Mucosa of descending colon (tissue), 3 donors: ENCODE data around the gene HCFC1R1. TPM values are rescaled to one million over a fixed set of nuclear protein-coding genes. Genes with fewer than 3 reads are reported as not detected.

Source experiments
- ATAC-seq: fragments of 200-7000 bp; cut with Tn5 transposase; one replicate; pipeline ENCODE4 v1.9.1; 2020; ENCODE audit warnings: mild to moderate bottlenecking, moderate library complexity
- DNase-seq, 3 donors: peaks; one replicate each; pipeline ENCODE4 v3.0.0-alpha.2; 2020
- H3K36me3 ChIP-seq: fragments of 200-600 bp; one replicate; pipeline ENCODE4 v1.8.0; 2021; ENCODE audit warnings: low read depth, mild to moderate bottlenecking
- H3K4me1 ChIP-seq: fragments of 200-600 bp; one replicate; pipeline ENCODE4 v1.8.0; 2021; ENCODE audit warnings: low read depth, mild to moderate bottlenecking
- H3K4me3 ChIP-seq: fragments of 200-600 bp; one replicate; pipeline ENCODE4 v1.8.0; 2021; ENCODE audit warnings: mild to moderate bottlenecking
- H3K9me3 ChIP-seq: fragments of 200-600 bp; one replicate; pipeline ENCODE4 v1.8.0; 2021; ENCODE audit warnings: mild to moderate bottlenecking
- CTCF ChIP-seq: fragments of 200-600 bp; IDR thresholded peaks from one replicate; pipeline ENCODE4 v1.8.0; 2022; ENCODE audit warnings: antibody characterized with exemption, mild to moderate bottlenecking
- intact Hi-C, 2 donors: fragments of 100-400 bp; cut with DNase I in 1 of 2; cut with micrococcal nuclease in 1 of 2; formaldehyde crosslinking; loops; one replicate each; pipeline versions ENCODE4 v1.11.0 to v1.11.1; 2022; cut with DNase I, micrococcal nuclease
- total RNA-seq, 3 donors: library from RNA; stranded (reverse); fragmentation: NEBNext Ultra II Directional in 2 of 3; extraction: Animal tissue kit (Norgen Biotek cat#: 25700) in 2 of 3; gene quantifications; one replicate each; pipeline versions ENCODE4 v1.2.1 to v1.2.4, GENCODE V29; 2021 to 2023
- donor health status: DM: no; HTN: no; CAD: no; lungs with moderate emphysema.
- donor health status: DM: no; HTN: no; CAD: no.
- donor health status: DM: no; HTN: yes; CAD: no.

Gene HCFC1R1
- total RNA-seq, 3 donors from 2014 or later = 19.7 to 33.3 (median 26.5) TPM

DNA sequence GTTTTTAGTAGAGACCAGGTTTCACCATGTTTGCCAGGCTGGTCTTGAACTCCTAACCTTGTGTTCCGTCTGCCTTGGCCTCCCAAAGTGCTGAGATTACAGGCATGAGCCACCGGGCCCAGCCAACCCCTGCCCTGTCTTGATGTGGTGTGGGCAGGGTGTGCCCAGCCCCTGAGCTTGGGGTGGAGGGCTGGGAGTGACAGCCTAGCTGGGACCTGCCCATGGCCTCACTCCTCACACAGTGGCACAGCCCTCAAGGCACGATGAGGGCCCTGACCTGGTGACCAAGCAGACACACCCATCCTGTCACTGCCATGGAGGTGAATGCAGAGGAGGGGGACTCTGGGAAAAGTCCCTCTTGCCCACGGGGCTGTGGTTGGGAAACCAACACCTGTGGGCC lies 44.7 kb upstream of the HCFC1R1 start:
- ATAC-seq = no peak
- H3K4me3 ChIP-seq = no peak overlapping the region

GRCh38 chr16:3066440-3066748 lies 42.7 kb upstream of the HCFC1R1 start:
- no peak for TF ChIP-seq CTCF
- peak in 1 of 3 donors; percentile 48 for DNase-seq
- intact Hi-C loops = no loop called here
- Histone ChIP-seq H3K9me3 (no peaks in the 10 kb centered on the region), H3K4me1 (peaks cover 36% of the 10 kb centered on the region), H3K36me3 (no peaks in the 10 kb centered on the region), H3K4me3 (peak overlapping the region; percentile 4)
- ATAC-seq = no peak

More for the DNA sequence above, 44.7 kb upstream of the HCFC1R1 start:
- intact Hi-C loops = no loop called here
- Histone ChIP-seq H3K36me3 (no peaks in the 10 kb centered on the region), H3K9me3 (no peaks in the 10 kb centered on the region), H3K4me1 (peaks cover 29% of the 10 kb centered on the region)
- TF ChIP-seq CTCF = no peak
- DNase-seq = peak in 2 of 3 donors; percentile 42 to 46

GRCh38 chr16:3065742-3066439 lies 42.1 kb upstream of the HCFC1R1 start:
- DNase-seq (peak; percentile 41 to 68 (median 63)), ATAC-seq (peak; percentile 32)
- Histone ChIP-seq H3K9me3 (no peaks in the 10 kb centered on the region), H3K4me1 (peaks cover 36% of the 10 kb centered on the region), H3K36me3 (no peaks in the 10 kb centered on the region), H3K4me3 (peak overlapping the region; percentile 4)
- intact Hi-C loops = no loop called here
- TF ChIP-seq CTCF = no peak

DNA sequence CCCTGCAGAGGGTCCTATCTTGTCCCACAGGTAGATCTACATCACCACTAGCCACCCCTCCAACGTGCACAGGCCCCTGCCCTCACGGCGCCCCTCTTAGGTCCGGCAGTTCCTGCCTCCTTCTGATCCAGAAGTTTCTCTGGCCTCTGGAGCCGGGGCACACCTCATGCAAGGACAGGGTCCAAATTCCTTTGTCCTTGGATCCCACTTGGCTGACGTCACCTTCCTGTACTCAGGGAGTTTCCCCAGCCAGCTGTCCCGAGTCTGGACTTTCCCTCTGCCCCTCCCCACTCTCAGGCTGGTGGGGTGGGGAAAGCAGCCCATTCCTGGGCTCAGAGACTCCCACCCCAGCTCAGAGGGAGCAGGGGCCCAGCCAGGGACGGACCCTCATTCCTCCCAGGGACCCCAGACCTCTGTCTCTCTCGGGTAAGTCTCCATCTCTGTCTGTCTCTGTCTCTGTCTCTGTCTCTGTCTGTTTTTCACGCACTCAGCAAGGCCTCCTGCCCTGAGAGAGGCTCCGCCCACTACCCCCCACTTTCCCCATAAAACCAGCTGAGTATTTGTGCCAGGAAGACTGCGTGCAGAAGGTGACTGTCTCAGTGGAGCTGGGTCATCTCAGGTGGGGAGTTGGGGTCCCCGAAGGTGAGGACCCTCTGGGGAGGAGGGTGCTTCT lies 41.5 kb upstream of the HCFC1R1 start, which contains the start of gene IL32:
Gene IL32 (plus strand): TSS at position 572 of the 673 bp plus-strand sequence. CDS start 172 bp downstream, outside the sequence.
- DNase-seq = peak; percentile 80 to 87 (median 84)

More for the DNA sequence above, 41.5 kb upstream of the HCFC1R1 start, which contains the start of gene IL32:
- Histone ChIP-seq H3K9me3 (no peaks in the 10 kb centered on the region), H3K4me3 (peak within 1 kb of the TSS; percentile 4), H3K4me1 (peaks cover 36% of the 10 kb centered on the region), H3K36me3 (no peaks in the 10 kb centered on the region)
- peak; percentile 90 for ATAC-seq
- TF ChIP-seq CTCF = no peak
- intact Hi-C loops = no loop called here
